ENCODE results near the gene TSTD1.

GRCh38 chr1:161001525-161001924 lies 37.2 kb downstream of the TSTD1 start:
- no peak for TF ChIP-seq EZH2phosphoT487 (IDR thresholded peaks at IDR 0.05; ENCODE audit: low read depth)
- TF ChIP-seq CTCF (IDR thresholded peaks at IDR 0.05; ENCODE audit: low read depth, low read length) = no peak

Data from OCI-LY3 (cell line).